PC-9 (cell line): ENCODE measurements around the gene F8A1.

ENCODE experiments used
- CTCF ChIP-seq: fragments of 200-600 bp; sonication (generic); conservative IDR thresholded peaks from 2 replicates; pipeline ENCODE4 v1.6.1; 2017; ENCODE audit warnings: mixed run types, antibody characterized with exemption, mild to moderate bottlenecking, moderate library complexity
- EZH2 ChIP-seq: fragments of 200-600 bp; sonication (generic); IDR thresholded peaks from 2 replicates; pipeline ENCODE4 v1.8.0; 2017; ENCODE audit warnings: antibody characterized with exemption, low read depth

GRCh38 chrX:154840856-154841255 is 45.3 kb upstream of the F8A1 start:
- no peak for TF ChIP-seq EZH2
- TF ChIP-seq CTCF = peak; percentile 78
